Endothelial cell (in vitro differentiated cells): ENCODE data around the gene CDH23. TPM values are rescaled to one million over a fixed set of nuclear protein-coding genes. Genes with fewer than 3 reads are reported as not detected.

Experiments
- DNase-seq: peaks from one replicate; pipeline ENCODE4 v3.0.0; 2021; ENCODE audit warnings: low spot score
- H3K27ac Mint-ChIP-seq: one replicate; pipeline ENCODE4 v1.8.0; 2021; ENCODE audit warnings: mixed read lengths, inconsistent platforms; ENCODE audit not compliant: unreplicated experiment
- H3K27me3 Mint-ChIP-seq: one replicate; pipeline ENCODE4 v1.8.0; 2021; ENCODE audit warnings: mild to moderate bottlenecking, moderate library complexity, mixed read lengths, inconsistent platforms; ENCODE audit not compliant: unreplicated experiment
- H3K36me3 Mint-ChIP-seq: one replicate; pipeline ENCODE4 v1.8.0; 2021; ENCODE audit warnings: mild to moderate bottlenecking, low read depth, mixed read lengths, inconsistent platforms; ENCODE audit not compliant: unreplicated experiment
- H3K4me1 Mint-ChIP-seq: one replicate; pipeline ENCODE4 v1.8.0; 2021; ENCODE audit warnings: mild to moderate bottlenecking, mixed read lengths, inconsistent platforms; ENCODE audit not compliant: unreplicated experiment
- H3K4me3 Mint-ChIP-seq: one replicate; pipeline ENCODE4 v1.8.0; 2021; ENCODE audit warnings: mild to moderate bottlenecking, mixed read lengths, inconsistent platforms; ENCODE audit not compliant: unreplicated experiment
- H3K9me3 Mint-ChIP-seq: one replicate; pipeline ENCODE4 v1.8.0; 2021; ENCODE audit warnings: mixed read lengths, inconsistent platforms; ENCODE audit not compliant: unreplicated experiment
- total RNA-seq: library from RNA; stranded (reverse); fragmentation: NEBNext Ultra II Directional; extraction: Animal tissue kit (Norgen Biotek cat#: 25700); gene quantifications from one replicate; pipeline ENCODE4 v1.2.1, GENCODE V29; 2021; ENCODE audit not compliant: unreplicated experiment
- TF ChIP-seq, protein P1 (sequence below): fragments of 200-600 bp; sonication (generic); IDR thresholded peaks from one replicate; pipeline ENCODE4 v1.5.0; 2021; ENCODE audit warnings: antibody characterized with exemption; ENCODE audit not compliant: unreplicated experiment

CDH23 gene
- total RNA-seq, 1 donor from 2014 or later = 0.54 TPM

DNA sequence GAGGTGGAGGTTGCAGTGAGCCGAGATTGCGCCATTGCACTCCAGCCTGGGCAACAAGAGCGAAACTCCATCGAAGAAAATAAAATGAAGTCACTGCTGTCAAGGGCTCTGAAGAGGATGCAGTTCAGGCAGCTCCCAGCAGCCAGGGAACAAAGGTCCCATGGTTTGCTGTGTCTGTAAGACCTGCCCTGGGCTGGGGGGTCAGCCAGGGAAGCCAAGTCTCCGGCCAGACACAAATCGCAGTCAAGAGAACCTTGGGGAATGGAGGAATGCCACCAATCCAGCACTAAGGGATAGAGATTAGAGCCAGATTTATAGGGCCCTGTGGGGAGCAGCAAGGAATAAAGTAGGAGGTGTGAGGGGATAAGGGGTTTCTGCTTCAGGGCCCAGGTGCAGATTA lies 405.5 kb downstream of the CDH23 start:
- Mint-ChIP-seq H3K27ac (no peak overlapping the region), H3K4me1 (peaks cover 5% of the 10 kb centered on the region), H3K9me3 (no peaks in the 10 kb centered on the region), H3K4me3 (no peak overlapping the region), H3K27me3 (peaks cover 6% of the 10 kb centered on the region), H3K36me3 (no peaks in the 10 kb centered on the region)
- no peak for DNase-seq
- TF ChIP-seq, protein P1, sequence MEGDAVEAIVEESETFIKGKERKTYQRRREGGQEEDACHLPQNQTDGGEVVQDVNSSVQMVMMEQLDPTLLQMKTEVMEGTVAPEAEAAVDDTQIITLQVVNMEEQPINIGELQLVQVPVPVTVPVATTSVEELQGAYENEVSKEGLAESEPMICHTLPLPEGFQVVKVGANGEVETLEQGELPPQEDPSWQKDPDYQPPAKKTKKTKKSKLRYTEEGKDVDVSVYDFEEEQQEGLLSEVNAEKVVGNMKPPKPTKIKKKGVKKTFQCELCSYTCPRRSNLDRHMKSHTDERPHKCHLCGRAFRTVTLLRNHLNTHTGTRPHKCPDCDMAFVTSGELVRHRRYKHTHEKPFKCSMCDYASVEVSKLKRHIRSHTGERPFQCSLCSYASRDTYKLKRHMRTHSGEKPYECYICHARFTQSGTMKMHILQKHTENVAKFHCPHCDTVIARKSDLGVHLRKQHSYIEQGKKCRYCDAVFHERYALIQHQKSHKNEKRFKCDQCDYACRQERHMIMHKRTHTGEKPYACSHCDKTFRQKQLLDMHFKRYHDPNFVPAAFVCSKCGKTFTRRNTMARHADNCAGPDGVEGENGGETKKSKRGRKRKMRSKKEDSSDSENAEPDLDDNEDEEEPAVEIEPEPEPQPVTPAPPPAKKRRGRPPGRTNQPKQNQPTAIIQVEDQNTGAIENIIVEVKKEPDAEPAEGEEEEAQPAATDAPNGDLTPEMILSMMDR = no peak

DNA sequence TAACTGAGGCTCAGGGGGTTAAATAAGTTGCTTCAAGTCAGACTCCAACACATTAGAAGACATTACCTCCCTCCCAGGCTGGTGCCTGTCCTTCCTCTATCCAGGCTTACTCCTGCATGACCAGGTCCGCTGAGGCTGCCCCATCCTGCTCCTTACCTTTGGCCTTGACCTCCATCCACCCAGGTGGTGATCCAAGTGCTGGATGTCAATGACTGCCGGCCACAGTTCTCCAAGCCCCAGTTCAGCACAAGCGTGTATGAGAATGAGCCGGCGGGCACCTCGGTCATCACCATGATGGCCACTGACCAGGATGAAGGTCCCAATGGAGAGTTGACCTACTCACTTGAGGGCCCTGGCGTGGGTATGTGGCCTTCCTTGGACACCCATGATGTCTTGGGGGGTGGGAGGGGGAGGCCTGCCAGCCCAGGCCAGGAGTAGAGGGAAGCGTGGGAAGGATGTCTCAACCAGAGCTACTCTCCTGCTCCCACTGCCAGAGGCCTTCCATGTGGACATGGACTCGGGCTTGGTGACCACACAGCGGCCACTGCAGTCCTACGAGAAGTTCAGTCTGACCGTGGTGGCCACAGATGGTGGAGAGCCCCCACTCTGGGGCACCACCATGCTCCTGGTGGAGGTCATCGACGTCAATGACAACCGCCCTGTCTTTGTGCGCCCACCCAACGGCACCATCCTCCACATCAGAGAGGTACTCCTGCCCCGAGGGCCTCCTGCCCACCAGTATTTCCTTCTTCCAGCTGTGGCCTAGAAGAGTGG lies 406.2 kb downstream of the CDH23 start:
- TF ChIP-seq, protein P1 = no peak
- Mint-ChIP-seq H3K4me3 (no peak overlapping the region), H3K4me1 (peaks cover 5% of the 10 kb centered on the region), H3K27me3 (peaks cover 7% of the 10 kb centered on the region), H3K9me3 (no peaks in the 10 kb centered on the region), H3K36me3 (no peaks in the 10 kb centered on the region), H3K27ac (no peak overlapping the region)
- DNase-seq = no peak

DNA sequence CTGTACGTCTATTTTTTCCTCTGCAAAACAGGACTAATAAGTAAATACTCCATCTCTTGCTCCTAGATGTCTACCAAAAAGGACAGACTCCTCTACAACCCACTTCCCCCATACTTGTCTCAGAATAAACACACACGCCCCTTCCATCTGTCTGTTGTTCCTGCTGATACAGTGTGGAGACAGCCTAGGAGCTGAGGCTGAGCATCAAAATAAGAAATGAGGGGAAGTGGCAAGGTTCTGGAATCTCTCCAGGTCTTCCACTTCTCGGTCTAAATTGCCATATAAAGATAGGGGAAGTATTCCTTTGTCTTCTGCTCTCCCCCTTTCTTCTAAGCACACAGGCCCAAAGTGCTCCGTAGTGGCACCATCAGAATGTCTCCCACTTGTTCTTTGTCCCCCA lies 407.4 kb downstream of the CDH23 start:
- Mint-ChIP-seq H3K36me3 (no peaks in the 10 kb centered on the region), H3K4me3 (no peak overlapping the region), H3K9me3 (no peaks in the 10 kb centered on the region), H3K27me3 (peaks cover 7% of the 10 kb centered on the region), H3K4me1 (peaks cover 5% of the 10 kb centered on the region), H3K27ac (no peak overlapping the region)
- TF ChIP-seq, protein P1 = no peak
- no peak for DNase-seq

DNA sequence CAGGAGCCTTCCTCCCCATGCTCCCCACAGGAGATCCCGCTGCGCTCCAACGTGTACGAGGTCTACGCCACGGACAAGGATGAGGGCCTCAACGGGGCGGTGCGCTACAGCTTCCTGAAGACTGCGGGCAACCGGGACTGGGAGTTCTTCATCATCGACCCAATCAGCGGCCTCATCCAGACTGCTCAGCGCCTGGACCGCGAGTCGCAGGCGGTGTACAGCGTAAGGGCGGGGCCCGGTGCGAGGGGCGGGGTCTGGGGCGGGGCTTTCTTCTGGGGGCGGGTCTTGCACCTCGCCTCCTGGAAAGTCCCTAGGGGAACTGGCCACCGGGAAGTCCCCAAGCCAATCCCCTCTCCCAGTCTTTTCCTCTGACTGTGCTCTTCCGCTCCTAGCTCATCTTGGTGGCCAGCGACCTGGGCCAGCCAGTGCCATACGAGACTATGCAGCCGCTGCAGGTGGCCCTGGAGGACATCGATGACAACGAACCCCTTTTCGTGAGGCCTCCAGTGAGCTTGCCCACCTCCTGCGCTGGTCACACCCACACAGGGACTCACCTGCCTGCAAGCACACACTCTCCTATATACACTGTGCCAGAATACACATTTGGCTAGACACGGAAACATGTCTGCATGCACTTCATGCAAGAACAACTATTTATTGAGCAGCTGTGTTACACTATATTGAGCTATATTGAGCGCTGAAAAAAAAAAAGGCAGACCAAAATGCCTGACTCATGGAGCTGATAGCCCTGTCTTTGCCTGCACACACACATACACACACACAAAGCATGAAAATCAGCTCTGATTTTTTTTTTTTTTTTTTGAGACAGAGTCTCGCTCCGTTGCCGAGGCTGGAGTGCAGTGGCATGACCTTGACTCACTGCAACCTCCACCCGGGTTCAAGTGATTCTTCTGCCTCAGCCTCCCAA lies 409.3 kb downstream of the CDH23 start:
- peaks cover 5% of the 10 kb centered on the region for H3K4me1 Mint-ChIP-seq
- no peaks in the 10 kb centered on the region for H3K9me3 Mint-ChIP-seq
- TF ChIP-seq, protein P1 = no peak
- no peak overlapping the region for H3K27ac Mint-ChIP-seq
- H3K36me3 Mint-ChIP-seq = no peaks in the 10 kb centered on the region
- no peak for DNase-seq
- H3K4me3 Mint-ChIP-seq = no peak overlapping the region
- H3K27me3 Mint-ChIP-seq = peaks cover 7% of the 10 kb centered on the region
